NCI-H1436 (cell line): ENCODE results near the gene GSTA4.
"Not testable (repeated sequence)": the region's sequence is repeated elsewhere in the genome, so short reads cannot be mapped to it uniquely, and the experiment has no call there.

ENCODE experiments used
- DNase-seq: peaks from one replicate; lab custom pipeline; 2025; lab: John Stamatoyannopoulos, UW

GSTA4 gene

DNA sequence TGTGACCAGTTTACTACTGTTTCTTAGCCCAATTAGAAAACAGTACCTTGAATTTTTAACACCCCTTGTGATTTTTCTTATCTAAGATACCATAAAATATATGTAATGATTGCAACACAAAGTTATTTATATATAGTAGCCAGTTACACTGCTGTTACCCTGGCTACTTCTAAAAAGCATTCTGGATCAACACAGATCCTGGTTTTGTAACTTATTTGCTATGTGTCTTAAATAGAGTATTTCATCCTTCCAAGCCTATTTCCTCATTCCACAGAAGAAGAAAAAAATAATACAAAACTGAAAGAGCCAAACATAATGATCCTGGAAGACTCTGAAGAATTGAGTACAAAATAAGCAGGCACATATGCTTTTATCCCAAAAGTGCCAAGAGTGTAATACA is 19.0 kb upstream of the GSTA4 start:
- no peak for DNase-seq

DNA sequence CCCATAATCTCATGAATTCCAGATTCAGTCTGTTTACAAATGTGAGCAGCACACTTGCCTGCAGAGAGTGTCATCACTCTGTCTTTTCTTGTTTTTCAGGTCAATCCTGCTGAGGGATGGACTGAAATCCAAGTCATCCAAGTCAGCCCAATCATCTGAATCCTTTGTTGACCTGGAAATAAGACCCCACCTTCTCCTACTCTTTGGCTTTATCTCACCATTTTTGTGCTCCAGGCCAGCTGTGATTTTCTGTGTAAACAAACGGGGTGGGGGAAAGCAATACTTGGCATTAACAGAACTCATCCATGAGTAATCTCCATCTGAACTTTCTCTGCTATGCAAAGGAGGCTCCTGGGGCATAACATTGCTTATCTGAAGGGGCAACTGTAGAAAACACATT is 16.9 kb upstream of the GSTA4 start:
- no peak for DNase-seq

DNA sequence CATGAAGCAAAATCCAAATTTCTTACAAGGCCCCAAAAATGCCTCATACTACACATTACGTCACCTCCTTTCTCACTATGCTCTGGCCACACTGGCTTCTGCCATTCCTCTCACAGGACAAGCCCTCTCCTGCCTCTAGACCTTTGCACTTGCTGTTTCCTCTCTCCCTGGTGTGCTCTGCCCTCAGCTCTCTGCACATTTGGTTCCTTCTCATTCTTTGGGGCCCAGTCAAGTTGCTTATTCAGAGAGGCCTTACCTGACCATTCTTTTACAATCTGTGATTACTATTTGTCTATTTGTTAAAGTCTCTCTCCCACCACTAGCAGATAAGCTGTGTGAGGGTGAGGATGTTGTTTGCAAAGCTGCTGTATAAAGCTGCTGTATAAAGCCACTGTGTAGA is 15.4 kb upstream of the GSTA4 start:
- DNase-seq = no peak

DNA sequence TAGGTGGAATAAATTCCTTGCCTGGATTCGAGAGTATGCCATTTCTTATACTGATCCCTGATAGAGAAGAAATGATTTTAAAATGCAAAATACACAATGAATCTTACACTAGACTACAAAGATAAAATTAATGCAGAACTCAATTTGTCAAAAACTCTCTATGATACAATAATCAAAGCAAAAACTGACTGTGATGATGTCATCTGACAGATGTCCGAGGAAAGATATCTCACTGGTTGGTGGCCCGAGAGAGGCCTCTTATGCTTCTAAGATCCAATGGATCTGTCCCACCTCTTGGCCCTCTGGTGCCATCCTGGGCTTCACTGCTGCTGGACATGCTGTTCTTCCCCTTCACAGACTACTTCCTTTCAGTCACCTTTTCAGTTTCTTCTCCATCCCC is 14.4 kb upstream of the GSTA4 start:
- DNase-seq = no peak

DNA sequence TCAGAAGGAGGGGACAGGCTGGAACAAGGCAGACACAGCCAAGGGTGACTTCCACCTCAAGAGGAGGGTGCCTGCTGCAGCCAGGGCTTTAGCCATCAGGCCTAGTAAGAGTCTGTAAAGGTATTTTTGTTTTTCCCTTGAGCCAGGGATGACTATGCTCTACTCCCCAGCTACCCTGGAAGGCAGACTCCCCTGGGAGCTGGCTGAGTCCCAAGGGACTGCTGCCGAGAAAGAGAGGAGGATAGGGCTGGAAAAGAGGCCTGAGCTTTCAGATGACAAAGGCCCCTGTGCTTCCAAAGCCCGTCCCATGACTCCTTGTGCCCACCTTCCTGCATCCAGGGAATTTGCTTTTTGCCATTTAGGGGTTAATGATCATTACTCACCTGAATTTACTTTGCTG is 14.0 kb upstream of the GSTA4 start:
- no peak for DNase-seq

DNA sequence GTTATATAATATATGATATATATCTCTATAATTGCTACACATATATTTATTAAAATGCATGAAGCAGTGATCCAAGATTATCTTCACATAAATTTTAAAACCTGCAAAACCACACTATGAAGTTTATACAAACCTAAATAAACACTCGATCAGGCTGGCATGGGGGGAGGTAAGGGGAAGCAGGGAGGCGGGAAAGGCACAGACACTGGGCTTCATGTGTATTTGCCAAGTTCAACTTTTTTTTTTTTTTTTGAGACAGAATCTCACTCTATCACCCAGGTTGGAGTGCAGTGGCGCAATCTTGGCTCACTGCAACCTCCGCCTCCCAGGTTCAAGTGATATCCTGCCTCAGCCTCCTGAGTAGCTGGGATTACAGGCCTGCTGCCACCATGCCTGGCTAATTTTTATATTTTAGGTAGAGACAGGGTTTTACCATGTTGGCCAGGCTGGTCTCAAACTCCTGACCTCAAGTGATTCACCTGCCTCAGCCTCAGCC is 13.2 kb upstream of the GSTA4 start:
- DNase-seq = not testable (repeated sequence)

DNA sequence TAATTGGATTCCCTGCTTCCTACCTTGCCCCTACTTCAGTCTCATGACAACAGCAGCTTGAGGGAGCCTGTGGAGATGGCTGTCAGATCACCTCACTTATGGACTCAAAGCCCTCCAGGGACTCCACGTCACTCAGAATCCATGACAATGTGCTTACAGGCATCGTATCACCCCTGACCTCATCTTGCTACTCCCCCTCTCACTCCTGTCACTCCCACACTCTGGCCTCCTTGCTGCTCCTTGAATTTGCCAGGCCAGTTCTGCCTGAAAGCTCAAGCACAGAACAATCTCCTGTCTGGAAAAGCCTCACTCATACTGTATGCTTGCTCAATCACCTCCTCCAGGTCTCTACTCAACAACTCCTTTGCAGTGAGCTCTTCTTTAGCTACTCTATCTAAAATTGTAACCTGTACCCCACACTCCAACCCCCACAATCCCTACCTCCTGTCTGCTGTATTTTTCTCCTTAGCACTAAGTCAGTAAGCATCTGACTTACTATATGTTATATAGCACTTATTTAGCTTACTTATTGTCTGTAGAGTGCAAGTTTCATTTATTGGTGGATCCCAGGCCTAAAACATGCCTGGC is 10.7 kb upstream of the GSTA4 start:
- DNase-seq = no peak

DNA sequence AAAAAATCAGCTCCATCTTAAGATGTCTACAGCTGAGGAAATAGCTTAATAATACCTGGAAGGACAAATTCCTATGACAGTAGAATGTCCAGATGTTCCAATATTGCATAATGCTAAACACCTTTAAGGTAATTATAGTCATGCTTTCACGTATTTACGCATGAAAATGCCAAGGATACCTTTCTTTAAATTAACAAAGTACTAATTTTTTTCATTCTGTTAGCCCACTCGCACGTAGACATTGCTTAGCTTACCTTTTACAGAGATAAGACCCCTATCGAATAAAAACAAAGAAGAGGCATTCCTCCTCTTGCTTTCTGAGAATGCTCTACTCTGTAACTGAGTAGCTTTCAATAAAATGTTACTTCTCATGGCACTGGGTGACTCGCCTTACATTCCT is 4.4 kb upstream of the GSTA4 start:
- DNase-seq = no peak

DNA sequence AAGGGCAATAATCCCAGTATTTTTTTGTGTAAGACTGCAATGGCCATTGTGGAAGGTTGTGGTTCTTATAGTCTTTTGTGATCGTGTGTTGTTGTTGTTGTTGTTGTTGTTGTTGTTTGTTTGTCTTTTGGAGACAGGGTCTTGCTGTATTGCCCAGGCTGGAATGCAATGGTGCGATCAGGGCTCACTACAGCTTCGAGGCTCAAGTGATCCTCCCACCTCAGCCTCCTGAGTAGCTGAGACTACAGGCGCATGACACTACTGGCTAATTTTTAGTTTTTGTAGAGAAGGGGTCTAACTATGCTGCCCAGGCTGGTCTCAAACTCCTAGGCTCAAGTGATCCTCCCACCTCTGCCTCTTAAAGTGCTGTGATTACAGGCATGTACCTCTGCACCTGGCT is 3.5 kb upstream of the GSTA4 start:
- no peak for DNase-seq

DNA sequence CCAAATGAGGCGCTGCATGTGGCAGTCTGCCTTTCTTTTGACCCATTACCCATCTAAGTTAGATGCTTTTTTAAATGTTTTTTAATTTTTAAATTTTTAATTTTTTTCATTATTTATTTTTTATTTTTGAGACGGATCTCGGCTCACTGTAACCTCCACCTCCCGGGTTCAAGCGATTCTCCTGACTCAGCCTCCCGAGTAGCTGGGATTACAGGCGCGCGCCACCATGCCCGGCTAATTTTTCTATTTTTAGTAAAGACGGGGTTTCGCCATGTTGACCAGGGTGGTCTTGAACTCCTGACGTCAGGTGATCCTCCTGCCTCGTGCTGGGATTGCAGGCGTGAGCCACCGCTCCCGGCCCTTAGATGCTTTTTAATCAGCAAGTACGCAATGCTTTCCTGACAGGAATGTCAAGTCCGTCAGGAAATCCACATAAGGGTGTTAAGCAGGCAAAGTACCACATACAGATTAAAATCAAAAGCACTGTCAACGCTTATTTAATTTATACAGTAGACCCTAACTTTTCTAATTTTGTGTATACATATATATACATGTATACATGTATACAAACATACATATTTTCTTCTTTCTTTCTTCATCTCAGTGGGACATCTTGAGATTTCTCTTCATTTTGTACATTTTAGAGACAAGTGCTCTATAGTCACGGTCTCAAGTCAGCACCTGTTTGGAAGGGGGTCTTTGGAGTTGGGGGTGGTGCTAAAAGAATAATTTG is 995 bp upstream of the GSTA4 start:
- peak; percentile 23 for DNase-seq

DNA sequence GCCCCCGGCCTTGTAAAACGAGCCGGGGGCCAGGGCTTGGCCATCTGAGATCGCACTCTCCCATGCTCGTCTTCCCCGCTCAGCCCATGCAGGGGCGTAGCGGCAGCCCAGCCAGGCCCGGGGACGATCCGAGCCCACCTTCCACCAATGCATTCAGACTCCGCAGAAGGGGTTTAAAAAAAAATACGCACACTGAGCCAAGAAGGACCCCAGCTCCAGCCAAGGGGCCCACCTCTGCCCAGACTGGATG is 320 bp downstream of the GSTA4 start:
- DNase-seq = peak; percentile 14

DNA sequence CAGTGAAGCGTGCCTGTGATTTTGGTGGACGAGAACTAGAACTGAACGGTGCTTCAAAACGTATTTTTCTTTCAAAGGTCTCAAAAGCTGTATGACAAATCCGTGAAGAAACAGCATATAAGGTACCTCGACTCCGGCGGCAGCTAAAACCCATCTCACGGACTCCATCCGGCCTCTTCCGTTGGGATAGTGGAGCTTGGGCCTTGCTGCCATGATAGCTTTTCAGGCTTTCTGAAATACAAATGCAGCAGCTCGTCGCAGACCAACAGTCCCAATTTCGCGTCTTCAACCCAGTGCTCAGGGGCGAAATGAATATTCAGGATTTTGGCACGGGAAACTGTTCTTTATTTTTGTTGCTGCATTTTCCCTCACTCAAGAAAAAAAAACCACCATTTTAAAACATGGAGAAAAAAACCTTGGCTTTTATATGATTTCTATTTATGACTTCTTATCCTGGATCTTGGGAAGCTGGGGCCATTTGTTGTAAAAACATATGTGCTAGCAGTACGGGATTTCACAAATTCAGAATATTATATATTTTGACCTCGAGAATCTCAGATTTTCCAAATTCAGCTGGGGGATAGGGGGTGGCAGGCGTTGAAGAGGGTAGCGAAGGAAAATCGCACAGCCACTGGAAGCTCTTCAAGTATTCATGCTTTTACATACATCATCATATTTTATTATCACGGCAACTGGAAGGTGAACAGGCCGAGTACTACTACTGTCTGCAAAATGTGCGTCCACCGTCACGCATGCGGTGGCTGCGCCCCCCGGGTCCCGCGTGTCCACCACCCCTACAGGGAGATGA is 849 bp downstream of the GSTA4 start:
- DNase-seq = no peak

DNA sequence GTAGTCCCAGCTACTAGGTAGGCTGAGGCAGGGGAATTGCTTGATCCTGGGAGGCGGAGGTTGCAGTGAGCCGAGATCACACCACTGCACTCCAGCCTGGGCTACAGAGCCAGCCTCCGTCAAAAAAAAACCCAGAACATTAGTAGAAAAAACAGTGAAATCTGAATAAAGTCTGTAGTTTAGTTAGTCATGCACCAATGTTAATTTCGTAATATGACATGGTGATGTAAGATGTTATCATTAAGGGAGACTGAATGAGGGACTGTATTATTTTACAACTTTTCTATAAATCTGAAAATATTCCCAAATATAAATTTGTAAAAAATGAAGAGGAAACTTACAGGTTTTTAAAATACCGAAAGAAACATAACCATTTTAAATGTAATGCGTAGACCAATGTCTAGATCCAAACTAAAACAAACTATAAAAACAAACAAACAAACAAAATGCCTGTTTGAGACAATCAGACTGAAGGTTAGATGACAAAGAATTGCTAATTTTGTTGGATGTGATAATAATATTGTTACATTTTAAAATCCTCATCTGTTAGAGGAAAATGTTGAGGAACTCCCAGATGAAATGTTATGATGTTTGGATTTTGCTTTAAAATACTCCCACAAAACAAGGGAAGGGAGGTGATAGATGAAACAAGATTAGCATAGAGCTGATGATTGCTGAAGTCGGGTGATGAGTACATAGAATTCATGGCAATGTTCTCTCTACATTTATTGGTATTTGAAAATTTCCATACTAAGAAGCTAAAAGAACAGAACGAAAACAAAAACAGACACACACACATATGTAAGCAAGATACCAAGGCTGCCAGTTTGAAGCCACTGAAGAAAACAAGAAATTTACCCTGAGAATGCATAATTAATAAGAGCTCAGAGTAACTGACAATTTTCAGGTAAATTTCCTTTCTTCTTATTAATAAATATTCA is 1.8 kb downstream of the GSTA4 start:
- DNase-seq = no peak

DNA sequence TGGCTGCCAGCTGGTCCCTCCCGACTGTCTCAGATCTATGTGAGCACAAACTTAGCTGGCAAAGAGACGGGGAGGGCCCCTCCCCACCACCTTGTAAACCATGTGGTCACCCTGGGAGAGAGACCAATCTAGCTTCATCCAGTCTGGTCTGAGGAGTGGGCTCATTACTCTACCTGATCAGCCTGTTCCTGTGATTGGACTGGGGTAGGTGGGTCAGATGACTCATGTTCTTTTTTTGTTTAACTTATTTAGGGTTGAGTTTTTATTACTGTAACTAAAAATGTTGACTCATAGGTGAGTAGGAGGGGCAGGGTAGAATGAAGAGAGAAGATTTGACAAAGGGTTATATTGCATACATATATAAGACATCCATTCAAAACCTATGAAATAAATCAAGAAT is 4.7 kb downstream of the GSTA4 start:
- DNase-seq = no peak

DNA sequence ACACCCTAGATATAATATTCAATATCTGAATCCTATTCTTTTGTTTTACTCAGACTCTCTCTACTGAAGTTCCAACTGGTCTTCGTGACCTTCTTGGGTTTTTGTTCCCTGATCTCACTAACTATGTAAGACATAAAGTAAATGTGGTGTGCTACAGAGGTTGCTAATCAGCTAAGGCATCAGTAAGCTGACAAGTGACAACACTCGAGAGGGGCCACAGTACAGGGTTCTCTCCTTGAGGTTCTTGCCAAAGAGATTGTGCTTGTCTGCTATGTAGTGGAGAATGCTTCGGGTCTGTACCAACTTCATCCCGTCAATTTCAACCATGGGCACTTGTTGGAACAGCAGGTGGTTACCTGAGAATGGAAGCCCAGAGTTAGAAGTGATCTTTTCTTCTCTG is 9.9 kb downstream of the GSTA4 start:
- no peak for DNase-seq

DNA sequence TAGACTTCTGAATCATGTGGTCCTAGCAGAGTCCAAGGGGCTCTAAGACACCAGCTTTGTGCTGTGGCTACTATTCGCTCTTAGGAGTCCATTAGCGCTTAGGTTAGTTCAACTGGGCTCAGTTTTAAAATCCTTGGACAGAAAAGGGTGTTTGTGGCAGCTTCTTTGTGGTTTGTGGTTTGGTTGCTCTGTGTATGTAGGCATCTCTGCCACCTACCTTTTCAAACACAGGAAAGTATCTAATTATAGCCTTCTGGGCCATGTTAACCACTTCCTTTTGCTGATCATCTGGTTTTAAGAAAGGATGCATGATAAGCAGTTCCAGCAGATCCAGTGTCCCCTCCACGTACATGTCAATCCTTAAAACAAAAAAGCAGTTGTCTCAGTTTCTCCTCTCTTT is 10.8 kb downstream of the GSTA4 start:
- DNase-seq = no peak

DNA sequence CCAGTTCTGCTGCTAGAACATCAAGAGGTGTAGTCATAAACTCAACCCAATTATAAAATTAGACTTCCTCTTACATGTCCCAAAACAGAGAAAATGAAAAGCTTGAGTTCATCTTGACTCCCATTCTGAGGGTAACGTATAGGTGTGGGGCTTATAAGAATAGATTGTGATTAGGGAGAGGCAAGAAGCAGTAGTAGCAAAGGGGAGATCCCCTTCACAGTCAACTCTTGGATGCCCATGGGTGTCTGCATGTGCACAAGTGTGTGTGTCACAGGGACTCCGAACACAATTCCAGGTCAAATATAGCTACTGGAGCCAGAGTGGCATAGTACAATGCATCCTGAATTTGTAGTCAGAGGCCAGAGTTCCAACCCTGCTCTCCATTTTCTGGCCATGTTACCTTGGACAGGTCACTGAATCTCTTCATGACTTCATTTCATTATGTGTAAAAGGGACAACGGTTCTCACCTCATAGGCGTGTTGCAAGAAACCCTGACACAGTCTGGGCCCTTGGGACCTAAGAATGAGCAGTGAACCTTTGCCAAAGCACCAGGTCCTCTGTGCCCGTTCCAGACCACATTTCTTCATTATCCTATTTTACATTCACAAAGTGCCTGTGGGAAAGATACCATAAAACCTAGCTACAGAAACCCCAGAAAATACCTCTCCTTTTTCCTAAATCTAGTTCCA is 11.8 kb downstream of the GSTA4 start:
- DNase-seq = no peak

DNA sequence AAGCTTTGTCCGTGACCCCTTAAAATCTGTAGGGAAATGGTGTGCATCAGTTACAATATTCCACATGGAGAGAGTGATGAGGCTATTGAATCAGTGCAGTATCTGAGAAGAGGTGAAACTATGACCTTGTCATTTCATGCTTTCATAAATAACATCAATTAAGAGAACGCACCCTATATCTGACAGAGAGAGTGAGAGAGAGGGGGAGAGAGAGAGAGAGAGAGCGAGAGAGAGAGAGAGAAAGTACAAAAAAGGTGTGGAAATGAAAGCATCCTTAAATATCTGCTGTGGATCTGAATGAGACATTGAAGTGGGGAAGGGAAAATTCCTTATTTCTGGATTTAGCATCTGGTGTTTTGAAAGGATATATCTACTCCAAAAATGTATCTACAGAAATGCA is 12.4 kb downstream of the GSTA4 start:
- no peak for DNase-seq

DNA sequence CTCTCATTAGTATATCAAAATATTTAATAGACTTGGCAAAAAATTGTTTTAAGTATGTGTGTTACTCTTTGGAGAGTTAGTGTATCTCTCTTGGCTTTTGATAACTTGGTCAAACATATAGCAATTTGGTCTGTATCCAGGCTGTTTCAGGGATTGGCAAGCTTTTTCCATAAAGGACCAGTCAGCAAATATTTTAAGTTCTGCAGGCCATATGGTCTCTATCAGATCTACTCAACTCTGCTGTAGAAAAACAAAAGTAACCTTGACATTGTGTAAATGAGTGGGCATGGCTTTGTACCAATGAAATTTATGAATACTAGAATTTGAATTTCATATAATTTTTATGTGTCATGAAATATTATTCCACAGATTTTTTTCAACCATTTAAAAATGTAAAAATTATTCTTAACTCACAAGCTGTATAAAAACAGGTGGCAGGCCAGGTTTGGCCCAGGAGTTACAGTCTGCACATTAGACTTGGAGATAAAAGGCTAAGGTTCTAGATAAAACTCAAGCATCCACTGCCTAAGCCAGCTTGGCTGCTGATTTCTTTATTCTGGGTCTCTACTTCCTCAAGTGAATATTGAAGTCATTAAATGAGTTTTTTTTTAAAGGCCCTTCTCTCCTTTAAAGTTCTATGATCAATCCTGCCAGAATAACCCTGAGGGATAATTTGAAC is 13.7 kb downstream of the GSTA4 start:
- DNase-seq = no peak

DNA sequence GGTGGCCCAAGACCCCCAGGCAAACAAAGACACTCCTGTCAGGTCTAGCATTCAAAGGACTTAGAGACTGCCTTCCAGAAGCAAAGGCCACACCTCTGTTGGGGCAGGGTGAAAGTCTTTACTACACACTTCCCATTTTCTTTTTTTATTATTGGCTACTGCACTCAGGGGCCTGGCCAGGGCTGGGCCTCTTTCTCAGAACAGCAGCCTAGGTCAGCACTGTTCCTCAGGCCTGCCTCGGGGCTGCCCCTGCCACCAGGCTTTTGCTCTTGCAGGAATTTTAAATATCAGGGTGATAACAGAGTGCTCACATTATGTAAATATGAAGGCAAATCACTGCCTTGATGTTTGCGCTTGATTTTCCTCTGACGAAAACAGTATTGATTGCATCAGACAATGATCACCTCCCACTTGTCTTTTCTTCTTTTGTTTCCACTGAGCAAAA is 18.5 kb downstream of the GSTA4 start:
- no peak for DNase-seq

DNA sequence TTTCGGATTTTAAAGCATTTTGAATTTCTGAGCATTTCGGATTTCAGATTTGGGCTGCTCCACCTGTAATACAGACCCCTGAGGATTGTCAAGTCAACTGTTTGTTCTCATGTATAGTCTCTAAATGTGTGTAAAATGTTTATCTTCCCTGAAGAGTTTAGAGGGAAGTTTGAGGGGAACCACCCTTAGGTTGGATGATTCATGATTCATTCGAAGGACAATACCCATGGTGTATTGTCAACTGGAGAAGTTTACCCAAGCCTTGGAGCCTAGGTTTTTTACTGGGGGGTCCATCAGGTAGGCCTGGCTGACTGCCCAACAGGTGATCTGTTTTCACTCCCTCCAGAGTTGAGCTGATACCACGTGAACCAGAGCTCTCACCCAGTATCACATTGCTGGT is 18.9 kb downstream of the GSTA4 start:
- DNase-seq = no peak
